ENCODE results near the gene DDI1. TPM values are rescaled to one million over a fixed set of nuclear protein-coding genes. Genes with fewer than 3 reads are reported as not detected.
"Not testable (repeated sequence)": the region's sequence is repeated elsewhere in the genome, so short reads cannot be mapped to it uniquely, and the experiment has no call there.

The DDI1 gene
- total RNA-seq, 1 donor from 2014 or later, result not detected

GRCh38 chr11:104036995-104037394, 555 bp downstream of the DDI1 start:
- no peaks in the 10 kb centered on the region for H3K27me3 Mint-ChIP-seq (ENCODE audit: low read depth)
- H3K4me3 Mint-ChIP-seq, result no peak overlapping the region
- peaks cover 8% of the 10 kb centered on the region for H3K36me3 Mint-ChIP-seq
- no peak for TF ChIP-seq CTCF (IDR thresholded peaks at IDR 0.05; ENCODE audit: unreplicated experiment)
- peaks cover 17% of the 10 kb centered on the region for H3K4me1 Mint-ChIP-seq
- no peak overlapping the region for H3K27ac Mint-ChIP-seq
- no peak for DNase-seq (ENCODE audit: low spot score in 2 of 2, unreplicated experiment in 2 of 2)
- peaks cover 3% of the 10 kb centered on the region for H3K9me3 Mint-ChIP-seq

GRCh38 chr11:104041792-104042191, 5.4 kb downstream of the DDI1 start:
- Mint-ChIP-seq H3K4me3 (no peak overlapping the region), H3K9me3 (peaks cover 3% of the 10 kb centered on the region), H3K36me3 (peaks cover 8% of the 10 kb centered on the region), H3K27ac (no peak overlapping the region), H3K27me3 (ENCODE audit: low read depth) (no peaks in the 10 kb centered on the region), H3K4me1 (peaks cover 6% of the 10 kb centered on the region)
- DNase-seq (ENCODE audit: low spot score in 2 of 2, unreplicated experiment in 2 of 2), result no peak
- TF ChIP-seq CTCF (IDR thresholded peaks at IDR 0.05; ENCODE audit: unreplicated experiment), result no peak

- Mint-ChIP-seq H3K4me1 (peaks cover 6% of the 10 kb centered on the region), H3K36me3 (no peaks in the 10 kb centered on the region), H3K27ac (no peak overlapping the region), H3K4me3 (no peak overlapping the region), H3K27me3 (ENCODE audit: low read depth) (no peaks in the 10 kb centered on the region), H3K9me3 (no peaks in the 10 kb centered on the region)
- no peak for TF ChIP-seq CTCF (IDR thresholded peaks at IDR 0.05; ENCODE audit: unreplicated experiment)
- DNase-seq (ENCODE audit: low spot score in 2 of 2, unreplicated experiment in 2 of 2), result no peak
Observed at GRCh38 chr11:104043142-104043541, 6.7 kb downstream of the DDI1 start.

GRCh38 chr11:104043678-104044239, 7.3 kb downstream of the DDI1 start:
- no peaks in the 10 kb centered on the region for H3K9me3 Mint-ChIP-seq
- H3K27me3 Mint-ChIP-seq (ENCODE audit: low read depth), result no peaks in the 10 kb centered on the region
- no peak for DNase-seq (ENCODE audit: low spot score in 2 of 2, unreplicated experiment in 2 of 2)
- TF ChIP-seq CTCF (IDR thresholded peaks at IDR 0.05; ENCODE audit: unreplicated experiment), result no peak
- H3K27ac Mint-ChIP-seq, result no peak overlapping the region
- no peaks in the 10 kb centered on the region for H3K36me3 Mint-ChIP-seq
- H3K4me3 Mint-ChIP-seq, result no peak overlapping the region
- peaks cover 6% of the 10 kb centered on the region for H3K4me1 Mint-ChIP-seq

GRCh38 chr11:104046331-104046730, 9.9 kb downstream of the DDI1 start:
- Mint-ChIP-seq H3K27me3 (ENCODE audit: low read depth) (no peaks in the 10 kb centered on the region), H3K4me1 (peaks cover 6% of the 10 kb centered on the region), H3K9me3 (no peaks in the 10 kb centered on the region), H3K27ac (no peak overlapping the region), H3K36me3 (no peaks in the 10 kb centered on the region), H3K4me3 (no peak overlapping the region)
- no peak for DNase-seq (ENCODE audit: low spot score in 2 of 2, unreplicated experiment in 2 of 2)
- TF ChIP-seq CTCF (IDR thresholded peaks at IDR 0.05; ENCODE audit: unreplicated experiment), result no peak

- not testable (repeated sequence) for DNase-seq (ENCODE audit: low spot score in 2 of 2, unreplicated experiment in 2 of 2); H3K4me1 Mint-ChIP-seq; H3K36me3 Mint-ChIP-seq; H3K4me3 Mint-ChIP-seq; H3K9me3 Mint-ChIP-seq; H3K27me3 Mint-ChIP-seq (ENCODE audit: low read depth); H3K27ac Mint-ChIP-seq
Observed at GRCh38 chr11:104046858-104047257, 10.4 kb downstream of the DDI1 start.
